Activated CD4-positive, alpha-beta T cell treated with anti-CD3 and anti-CD28 coated beads, Interleukin-2, amount 50 U/mL, for 16 hours (primary cell): ENCODE results near the gene MPRIP.

Source experiments
- DNase-seq: peaks from one replicate; pipeline ENCODE4 v3.0.0-alpha.2; 2020

MPRIP gene

DNA sequence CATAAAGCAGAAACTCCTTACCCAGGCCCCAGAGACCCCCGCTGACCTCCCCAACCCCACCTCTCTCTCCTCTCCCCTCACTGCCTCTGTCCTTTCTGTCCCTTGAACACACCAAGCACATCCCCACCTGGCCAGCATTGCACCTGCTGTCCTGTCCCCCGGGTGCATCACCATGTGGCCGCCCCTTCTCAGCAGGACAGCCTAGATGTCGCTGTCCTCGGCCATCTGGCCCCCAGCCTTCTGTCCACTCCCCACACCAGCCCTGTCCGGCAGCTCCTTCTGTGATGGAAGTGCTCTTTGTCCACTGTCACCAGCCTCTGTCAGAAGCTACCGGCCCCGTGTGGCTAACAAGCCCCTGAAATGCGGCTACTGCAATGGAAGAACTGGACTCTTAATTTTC, 12.3 kb upstream of the MPRIP start:
- no peak for DNase-seq

DNA sequence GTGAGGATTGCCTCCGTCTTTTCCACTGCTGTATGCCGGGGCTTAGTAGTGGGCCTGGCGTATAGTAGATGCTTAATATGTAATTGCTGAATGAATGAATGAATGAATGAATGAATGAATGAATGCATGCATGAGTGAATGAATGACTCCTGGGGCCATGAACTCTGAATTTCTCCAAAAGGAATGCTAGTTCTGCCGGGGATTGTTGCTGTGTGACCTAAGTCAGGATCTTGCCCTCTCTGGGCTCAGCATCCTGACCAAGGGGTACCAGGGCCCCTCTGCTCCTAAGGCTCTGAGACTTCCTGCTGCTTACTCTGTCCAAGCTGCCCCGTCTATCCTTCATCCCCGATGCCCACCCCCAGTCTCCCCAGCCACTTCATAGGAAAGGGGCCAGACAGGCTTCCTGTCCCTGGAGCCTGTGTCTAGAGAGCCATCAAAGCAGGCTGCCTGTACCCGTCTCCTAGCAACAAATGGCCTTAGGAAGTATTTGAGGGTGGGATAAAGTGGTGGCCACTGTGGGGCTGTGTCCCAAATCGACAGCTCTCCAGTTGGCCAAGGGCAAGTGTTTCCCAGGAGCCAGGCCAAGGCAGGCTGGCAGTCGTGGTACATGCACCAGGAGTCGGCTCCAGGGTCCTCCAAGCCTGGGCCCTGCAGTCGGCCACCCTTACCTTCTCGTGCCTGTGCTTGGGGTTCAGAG, 11.6 kb upstream of the MPRIP start:
- no peak for DNase-seq

DNA sequence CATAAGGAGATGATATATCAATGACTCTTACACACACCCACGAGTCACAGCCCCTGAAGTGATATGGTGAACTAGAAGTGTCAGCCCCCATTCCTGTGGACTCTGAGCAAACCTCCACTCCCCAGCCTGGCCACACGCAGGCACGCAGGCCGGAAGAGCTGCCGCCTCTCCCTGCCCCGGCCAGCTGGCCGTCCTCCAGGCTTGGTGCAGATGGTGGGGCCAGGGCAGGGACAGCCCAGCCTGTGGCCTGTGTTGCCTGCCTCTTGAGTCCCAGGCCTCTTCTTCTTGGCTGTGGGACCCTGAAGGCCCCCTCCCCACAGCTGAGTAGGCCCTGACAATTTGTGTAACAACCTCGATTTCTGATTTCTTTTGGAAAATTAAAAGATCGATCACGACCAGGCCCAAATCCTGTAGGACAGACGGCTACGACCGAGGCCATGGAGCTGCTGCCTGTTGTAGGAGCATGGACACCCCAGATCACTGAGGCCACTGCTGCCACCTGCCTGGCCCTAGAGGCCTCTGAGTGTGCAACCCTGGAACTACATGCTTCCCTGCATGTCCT, 10.0 kb upstream of the MPRIP start:
- no peak for DNase-seq

DNA sequence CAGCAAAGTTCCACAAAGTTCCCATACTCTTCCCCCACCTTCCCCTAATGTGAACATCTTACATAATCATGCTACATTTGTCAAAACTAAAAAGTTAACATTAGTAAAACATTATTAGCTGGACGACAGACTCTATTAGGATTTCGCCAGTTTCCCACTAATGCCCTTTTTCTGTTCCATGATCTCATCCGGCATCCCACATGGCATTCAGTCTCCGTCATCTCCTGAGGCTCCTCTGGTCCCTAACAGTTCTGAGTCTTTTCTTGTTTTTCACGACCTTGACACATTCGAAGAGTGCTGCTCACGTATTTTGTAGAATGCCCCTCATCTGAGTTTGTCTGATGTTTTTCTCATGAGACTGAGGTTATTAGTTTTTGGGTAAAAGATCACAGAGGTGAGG, 8.8 kb upstream of the MPRIP start:
- no peak for DNase-seq

DNA sequence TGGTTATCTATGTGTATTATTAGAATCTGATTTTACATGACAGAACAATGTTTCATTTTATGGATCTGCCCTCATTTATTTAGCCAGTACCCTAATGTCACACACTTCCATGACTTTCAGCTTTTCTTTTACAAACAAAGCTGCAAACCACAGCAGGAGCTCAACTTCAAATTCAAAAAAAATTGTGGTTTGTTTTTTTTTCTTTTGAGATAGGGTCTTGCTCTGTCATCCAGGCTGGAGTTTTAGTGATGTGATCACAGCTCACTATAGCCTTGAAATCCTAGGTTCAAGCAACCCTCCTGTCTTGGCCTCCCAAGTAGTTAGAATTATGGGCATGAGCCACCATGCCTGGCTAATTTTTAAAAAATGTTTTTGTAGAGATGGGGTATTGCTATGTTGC, 8.2 kb upstream of the MPRIP start:
- no peak for DNase-seq

DNA sequence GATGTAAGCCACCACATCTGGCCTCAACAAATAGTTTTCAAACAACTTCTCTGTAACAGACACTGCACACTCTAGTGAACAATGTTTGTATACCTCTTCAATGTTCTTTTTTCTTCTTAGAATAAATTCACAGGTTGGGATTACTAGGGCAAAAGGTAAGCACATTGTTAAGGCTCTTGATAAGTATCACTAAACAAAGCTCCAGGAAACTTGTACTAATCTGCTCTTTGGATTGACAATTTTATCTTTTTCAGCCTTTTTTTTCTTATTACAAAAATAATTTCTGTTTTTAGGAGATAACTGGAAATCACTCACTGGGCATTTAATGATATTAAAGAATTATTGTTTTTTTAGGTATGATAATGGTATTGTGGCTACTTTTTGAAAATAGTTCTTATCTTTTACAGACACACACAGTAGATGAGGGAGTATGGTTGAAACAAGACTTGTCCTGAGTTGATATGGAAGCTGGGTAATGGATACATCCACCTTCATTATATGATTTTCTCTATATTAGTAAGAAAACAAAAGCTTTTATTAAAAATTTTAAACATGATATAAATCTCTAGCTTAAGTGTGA, 7.7 kb upstream of the MPRIP start:
- DNase-seq, result no peak

DNA sequence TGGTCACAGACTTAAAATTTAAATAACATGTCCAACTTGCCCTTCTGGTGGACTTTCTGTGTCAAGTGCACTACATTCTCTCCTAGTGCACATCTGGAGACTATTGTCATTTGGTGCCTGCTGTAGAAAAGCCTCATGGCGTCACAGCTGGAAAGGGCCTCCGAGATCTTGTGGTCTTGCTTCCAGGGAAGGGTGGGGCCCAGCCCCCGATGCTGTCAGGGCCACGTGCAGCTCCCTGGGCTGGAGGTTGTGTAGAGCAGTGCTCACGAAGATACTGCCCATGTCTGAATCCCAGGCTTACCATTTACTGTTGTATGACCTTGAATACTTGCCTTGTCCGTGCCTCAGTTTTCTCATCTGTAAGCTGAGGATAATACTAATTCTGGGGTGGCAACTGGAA, 6.8 kb upstream of the MPRIP start:
- no peak for DNase-seq

DNA sequence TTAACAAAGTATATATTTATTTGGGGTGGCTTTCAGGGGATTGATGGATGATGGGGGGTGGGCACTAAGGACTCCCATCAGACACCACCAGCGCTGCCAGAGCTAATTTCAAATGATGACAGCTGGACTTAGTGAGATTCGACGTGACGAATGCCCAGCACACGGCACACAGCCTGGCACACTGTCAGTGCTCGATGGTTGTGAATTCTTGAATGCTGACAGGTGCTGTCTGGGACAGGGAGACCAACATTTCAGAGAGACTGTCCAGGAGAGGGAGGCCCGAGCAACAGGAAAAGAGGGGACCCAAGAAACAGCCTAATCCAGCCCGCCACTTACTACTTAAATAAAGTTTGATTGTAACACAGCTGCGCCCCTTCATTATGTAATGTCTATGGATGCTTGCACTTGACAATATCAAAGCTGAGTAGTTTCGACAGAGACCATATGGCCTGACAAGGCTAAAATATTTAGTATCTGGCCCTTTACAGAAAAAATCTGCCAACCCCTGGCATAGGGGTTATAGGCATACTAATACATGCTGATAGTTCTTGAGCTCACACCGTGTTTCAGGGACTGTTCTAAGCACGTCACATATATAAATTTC, 6.2 kb upstream of the MPRIP start:
- DNase-seq, result no peak

DNA sequence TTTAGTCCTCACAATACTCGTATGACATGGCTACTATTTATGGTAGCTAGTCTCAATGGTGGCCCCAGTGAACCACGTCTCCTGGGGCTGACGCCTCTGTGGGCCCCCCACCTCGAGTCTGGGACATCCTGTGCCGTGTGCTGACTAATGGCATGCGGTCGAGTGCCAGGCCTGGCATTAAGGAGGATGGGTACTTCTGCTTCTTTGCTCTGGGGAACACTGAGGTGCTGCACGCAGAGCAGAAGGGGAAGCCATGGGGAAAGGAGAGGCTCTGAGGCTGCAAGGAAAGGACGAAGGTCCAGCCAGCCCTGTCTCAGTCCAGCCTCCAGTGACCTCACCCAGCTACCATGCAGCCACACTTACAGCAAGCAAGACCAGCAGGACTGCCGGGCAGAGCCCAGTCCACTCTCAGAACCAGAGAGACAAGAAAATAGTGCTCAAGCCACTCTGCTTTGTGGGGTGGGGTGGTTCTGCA, 5.7 kb upstream of the MPRIP start:
- DNase-seq, result no peak

DNA sequence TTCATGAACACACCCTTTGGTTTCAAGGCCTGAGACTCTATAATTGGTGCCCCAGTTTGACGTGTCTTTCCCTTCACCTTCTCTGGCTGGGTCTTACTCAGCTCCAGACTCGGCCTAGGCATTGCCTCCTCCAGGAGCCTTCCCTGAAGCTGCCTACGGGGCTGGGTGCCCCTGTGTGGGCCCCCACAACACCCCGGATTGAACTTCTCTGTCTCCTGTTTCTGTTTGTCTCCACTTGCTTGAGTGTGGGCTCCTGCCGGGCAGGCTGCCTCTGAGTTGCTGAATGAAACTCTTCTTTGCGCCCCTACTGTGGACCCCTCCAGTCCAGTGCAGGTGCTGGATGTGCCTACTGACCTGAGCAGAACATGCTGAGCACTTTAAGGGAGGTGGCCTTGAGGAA, 2.3 kb upstream of the MPRIP start:
- DNase-seq, result no peak

DNA sequence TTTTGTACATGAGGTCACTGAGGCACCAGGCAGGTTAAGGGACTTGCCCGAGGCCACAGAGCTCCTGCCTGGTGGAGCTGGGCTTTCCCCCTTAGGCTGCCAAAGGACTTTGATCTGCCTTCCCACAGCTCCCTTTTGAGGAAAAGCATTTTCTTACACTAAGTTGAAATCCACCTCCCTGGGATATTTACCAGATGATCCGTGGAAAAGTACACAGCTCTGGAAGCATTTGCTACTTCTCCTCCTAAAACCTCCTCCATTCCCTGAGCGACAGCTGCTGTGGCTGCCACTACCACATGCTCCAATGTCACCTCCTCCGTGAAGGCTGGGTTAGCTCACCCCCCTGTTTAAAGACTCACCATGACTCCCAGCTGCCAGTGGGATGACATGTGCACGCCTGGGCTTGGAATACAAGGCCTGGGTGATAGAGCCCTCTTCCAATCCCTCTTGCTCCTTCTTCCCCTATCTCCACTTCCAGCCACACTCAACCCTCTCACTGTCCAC, 1.2 kb upstream of the MPRIP start:
- DNase-seq, result no peak

DNA sequence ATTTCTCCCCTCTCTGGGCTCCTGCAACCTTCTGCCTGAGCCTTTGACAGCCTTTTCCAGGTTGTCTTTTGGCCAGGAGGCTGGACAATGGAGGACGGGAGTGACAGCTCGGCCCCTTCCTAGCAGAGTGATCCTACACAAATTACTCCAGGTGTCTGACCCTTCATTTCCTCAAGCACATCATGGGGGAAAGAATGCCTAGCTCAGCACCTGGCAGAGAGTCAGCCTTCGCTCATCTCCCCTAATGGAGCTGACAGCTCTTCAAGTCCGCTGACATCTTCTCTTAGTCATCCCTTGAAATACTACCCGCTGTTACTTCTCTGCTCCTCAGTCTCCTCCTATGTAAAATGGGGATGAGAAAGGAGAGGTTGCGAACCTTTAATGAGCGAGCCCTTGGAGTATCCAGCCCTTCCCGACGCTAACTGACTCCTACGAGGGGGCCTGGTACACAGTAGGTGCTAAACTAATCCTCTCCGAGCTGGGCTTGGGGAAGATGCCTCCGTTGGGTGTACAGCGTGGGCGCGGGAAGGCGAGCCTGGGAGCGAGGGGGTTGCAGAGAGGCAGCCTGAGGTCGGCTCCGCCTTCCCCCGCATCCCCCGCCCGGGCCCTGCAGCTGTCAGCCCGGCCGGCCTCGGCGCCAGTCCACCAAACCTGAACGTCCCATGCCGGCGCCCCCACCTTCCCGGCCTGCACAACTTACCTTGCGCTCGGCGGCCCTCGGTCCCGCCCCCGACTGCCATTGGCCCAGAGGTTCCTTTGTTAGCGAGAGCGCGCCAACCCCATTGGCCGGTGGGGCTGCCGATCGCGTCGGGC, 480 bp upstream of the MPRIP start:
- DNase-seq, result peak; percentile 98

DNA sequence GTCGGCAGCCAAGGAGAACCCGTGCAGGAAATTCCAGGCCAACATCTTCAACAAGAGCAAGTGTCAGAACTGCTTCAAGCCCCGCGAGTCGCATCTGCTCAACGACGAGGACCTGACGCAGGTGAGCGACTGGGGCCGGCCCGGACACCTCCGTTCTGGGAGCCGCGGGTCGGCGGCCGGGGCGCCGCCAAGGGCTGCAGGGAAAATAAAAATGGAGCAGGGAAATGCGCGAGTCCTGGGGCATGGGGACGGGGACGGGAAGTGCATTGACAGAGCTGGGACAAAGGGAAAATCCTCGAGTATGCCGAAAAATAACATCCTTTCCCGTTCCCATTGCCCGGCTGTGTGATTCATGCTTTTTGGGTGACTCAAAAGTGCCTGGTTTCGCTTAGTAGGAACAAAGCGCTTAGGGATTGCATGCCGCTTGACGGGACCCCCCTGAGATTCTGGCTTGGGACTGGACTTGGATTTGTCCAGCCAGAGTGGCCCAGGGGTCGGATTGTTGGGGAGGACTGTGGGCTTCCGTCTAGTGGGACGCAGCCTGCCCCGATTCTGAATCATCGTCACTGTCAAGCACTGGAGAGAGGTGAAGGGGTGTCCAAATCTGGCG, 699 bp downstream of the MPRIP start:
- DNase-seq, result peak; percentile 16

DNA sequence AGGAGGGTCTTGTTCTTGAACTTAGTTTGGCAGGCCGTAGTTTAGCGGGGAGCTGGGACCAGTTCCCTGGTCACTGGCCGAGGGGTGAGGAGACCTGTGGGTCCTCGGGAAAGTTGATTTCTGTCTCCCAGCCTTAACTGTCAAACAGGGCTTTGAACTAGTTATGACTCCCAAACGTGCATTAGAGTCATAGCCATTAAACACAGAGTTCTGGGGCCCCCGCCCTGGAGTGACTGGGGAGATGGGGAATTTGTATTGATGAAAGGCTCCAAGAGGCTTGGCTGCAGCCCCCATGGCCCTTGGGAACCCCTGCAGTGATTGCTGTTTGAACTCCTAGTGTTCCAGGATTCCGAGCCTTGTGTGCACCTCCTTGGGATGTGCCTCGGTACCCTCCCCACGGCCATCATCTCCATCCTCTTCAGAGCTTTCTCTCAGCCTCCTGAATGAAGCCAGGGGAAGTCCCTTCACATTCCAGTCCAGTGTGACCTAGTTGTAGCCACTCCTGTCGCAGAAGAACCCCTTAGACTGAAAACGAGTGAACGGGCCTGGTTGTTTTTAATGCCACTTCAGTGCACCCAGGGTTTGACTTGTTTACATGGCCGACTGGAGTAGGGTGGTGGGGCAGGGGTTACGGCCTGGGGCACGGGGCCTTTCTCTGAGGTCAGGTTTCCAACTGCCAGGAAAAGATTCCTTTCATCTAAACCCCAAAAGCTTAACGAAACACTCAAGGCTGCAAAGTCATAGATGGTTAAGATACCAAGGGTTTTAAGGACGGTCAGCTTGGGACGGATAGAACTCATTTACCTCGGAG, 1.4 kb downstream of the MPRIP start:
- no peak for DNase-seq

DNA sequence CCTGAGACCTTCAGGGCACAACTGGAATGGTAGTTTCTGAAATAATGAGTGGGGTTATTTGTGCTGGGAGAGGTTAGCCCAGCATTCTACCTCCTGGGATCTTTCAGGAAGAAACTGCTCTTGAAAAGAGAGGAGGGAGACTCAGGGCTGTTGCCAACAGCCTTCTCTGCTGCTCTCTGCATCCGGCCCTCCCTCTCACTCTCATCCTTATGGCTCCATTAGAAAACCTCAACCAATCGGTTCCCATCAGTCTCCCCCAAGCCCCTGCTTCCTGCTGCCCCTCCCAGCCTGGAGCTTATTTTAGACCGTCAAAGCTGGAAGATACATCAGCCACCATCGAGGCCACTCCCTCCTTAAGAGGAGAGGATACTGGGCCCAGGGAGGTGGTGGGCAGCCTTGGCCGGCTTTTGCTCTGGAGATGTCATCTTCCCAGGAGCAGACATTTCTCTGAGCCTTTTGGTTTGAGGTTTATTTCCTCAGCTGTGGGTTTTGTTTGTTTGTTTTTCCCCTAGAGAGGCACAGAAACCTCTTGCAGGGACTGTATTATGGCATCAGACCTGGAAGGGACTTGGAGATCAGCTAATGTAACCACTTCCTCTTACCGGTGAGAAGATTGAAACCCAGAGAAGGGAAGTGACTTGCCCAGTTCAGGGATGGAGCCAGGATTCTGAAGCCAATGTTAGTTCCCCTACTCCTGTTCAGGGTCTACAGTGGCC, 2.7 kb downstream of the MPRIP start:
- peak; percentile 33 for DNase-seq

DNA sequence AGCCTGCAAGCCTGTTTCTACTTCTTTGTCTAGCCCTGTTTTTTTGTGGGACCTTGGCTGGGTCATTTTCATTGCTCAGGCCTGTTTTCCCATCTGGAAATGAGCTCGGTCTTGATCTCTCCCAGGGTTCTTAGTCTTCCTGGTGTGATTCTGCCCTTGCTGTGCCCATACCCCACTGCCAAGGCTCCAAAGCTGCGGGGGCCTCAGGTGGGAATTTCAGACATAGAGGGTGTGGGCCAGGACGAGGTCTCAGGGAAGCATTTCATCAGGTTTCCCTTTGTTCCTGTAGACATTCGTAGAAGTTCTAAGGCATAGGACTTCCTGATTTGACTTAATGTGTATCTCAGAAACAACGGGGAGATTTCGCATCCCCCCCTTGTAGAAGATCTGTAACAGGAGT, 5.8 kb downstream of the MPRIP start:
- no peak for DNase-seq

DNA sequence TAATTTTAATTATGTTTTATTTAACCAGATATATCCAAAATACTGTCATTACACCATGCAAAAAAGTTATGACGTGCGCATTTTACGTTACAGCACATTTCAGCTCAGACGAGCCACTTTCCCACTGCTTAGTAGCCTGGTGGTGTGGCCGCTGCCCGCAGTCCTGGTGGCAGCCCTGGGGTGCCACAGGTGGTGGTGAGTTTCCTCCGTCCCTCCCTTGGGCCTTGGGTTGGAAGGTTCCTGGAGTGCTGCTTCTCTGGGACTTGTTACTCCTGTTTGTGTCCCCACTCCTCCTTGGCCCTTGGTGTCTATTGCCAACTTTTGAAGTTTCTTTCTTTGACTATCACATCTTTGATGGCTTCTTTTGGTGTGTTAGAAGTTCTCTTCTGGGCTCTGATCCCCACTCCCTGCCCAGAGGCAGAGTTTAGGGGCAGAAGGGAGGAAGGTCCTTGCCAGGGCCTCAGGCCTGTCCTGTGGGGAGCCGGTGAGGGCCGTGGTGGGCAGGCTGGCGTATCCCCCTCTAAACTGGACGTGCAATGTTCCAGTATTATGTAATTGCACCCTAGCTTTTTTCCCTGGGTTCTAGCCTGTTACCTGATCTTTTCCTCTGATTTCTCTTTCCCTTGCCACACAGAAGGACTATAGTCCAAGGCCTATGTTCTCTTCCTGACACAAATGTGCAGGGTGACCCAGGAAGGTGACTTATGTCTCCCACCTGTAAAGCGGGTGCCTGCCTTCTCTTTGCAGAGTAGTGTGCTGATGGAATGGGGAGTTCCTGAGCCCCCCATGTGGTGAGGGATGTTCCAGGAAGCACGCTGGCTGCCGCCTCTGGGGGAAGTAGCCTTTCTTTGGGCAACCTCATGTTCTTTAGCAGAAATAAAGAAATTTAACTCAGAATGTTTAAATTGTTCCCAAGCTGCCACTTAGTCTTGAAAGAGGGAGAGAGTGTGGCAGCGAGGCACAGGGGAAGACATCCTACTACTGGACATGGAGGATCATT, 8.4 kb downstream of the MPRIP start:
- no peak for DNase-seq

DNA sequence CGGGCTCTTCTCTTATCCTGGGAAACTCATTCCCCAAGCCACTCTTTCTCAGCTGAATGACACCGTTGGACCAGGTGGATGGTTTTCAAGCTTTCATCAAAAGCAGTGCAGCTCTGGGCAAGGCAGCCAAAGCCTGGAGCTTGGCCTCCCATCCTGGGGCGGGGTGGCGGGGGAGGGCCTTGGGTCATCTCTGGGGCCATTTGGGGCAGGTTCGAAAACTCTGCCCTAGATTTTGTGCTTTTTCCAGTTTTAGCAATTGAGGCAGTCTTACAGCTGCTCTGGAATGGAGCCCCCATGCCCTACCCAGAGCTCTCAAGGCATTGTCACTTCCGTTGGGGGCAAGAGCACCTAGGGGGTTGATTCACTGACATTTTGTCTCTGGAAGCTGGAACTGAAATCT, 9.1 kb downstream of the MPRIP start:
- DNase-seq, result no peak

DNA sequence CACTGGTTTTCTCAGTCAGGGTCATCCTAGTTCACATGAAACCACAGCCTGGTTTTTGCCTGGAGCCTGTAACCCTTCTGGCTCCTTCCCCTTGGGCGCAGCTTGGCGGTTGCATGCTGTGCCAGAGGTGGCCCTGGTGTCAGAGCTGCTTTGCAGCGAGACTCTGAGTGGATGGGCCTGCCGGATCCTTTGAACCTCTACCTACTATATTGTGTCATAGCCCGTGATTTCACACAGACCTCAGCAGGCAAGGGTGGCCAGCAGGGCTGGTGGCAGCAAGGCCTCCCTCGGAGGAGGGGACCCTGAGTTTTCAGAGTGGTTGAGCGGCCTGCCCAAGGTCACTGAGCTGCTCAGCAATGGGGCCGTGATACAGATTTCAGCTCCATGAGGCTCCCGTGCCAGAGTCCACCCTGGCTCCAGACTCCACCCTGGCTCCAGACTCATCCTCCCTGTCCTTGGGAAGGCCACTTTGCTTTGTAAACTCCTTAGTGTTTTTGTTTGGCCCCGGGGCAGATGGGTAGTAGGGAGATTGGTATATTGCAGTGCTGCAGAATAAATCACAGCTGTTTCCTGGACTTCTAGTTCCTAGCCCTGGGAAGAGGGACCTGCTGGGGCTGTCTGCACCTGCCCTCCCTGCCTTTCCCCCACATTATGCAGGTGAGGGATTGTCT, 9.7 kb downstream of the MPRIP start:
- DNase-seq, result no peak
